ENCODE results near the gene POLDIP2.

The POLDIP2 gene

DNA sequence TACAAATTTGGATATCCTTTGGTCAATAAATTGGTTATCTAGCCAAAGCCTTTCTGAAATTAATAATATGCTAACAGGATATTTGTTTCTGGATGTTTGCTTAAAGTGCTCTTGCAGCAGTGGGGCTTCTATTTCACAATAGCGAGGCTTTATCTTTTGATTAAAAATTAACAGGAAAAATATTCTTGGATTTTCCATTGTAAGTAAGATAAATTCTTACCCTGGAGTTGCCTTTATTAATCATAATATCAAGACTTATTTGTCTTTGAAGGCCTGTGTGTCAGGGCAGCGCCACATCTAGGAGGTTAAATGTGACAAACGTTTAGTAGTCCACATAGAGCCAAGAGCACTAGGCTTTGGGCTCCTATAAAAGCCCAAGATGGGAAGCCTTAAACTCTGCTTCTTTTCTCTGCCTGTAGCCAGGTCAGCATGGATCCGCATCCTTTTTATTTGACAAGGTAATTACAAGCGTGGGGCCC lies 33.0 kb downstream of the POLDIP2 start:
- peaks cover 51% of the 10 kb centered on the region for H3K36me3 ChIP-seq (ENCODE audit: insufficient read depth, low read length)
- no peaks in the 10 kb centered on the region for H3K27me3 ChIP-seq (ENCODE audit: insufficient read depth, low read length)
- H3K4me3 ChIP-seq (ENCODE audit: low read length), result no peak overlapping the region
- peaks cover 40% of the 10 kb centered on the region for H3K4me1 ChIP-seq (ENCODE audit: insufficient read depth, low read length)
- H3K9me3 ChIP-seq (ENCODE audit: low read length), result no peaks in the 10 kb centered on the region
- H2AFZ ChIP-seq (ENCODE audit: low read depth, low read length), result no peak overlapping the region

DNA sequence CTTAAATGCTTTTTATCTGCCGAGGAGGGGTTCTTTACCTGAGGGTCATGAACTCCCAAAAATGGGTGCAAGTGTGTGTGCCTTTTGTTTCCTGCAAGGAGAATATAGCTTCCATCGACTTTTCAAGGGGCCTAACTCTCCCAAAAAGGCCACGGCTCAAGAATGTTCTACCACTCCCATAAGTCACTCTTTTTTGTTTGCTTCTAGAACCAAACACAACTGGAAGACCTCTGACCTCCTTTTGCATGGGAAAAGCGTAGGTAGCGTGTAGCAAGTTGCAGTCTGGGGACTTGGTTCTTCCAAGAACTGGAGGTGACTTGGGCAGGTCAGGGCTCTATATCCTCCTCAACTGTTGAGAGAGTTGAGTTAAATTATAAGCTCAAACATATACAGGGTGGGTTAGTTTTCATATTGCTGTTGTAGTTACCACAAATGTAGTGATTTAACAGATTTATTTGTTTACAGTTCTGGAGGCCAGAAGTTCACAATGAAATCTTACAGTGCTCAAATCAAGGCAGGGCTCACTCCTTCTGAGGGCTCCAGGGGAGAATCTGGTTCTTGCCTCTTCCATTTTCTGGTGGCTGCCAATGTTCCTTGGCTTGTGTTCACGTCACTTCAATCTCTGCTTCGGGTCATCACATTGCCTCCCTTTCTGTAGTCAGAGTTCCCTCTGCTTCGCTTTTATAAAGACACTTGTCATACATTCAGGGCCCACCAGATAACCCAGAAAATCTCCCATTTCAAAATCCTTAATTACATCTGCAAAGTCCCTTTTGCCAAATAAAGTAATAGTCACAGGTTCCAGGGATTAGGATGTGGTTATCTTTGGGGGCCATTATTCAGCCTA lies 36.9 kb downstream of the POLDIP2 start:
- Histone ChIP-seq H3K36me3 (ENCODE audit: insufficient read depth, low read length) (peaks cover 14% of the 10 kb centered on the region), H3K4me3 (ENCODE audit: low read length) (peak overlapping the region; percentile 59), H2AFZ (ENCODE audit: low read depth, low read length) (no peak overlapping the region), H3K4me1 (ENCODE audit: insufficient read depth, low read length) (peaks cover 36% of the 10 kb centered on the region), H3K9me3 (ENCODE audit: low read length) (no peaks in the 10 kb centered on the region), H3K27me3 (ENCODE audit: insufficient read depth, low read length) (no peaks in the 10 kb centered on the region)

DNA sequence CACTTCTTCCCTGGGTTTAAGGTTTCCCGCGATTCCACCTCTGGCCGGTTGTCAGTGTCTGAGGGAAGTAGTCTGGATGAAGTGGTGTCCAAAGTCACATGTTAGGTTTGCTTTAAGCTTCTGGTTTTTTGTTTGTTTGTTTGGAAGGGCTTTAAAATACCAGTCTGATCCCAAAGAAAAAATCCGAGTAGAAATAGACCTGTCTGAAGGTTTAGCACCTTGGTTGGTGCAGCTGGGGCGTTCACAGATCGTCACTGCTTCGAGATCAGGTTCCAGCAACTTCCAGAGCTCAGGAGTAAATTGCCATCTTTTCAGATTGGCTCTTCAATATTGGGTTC lies 37.8 kb downstream of the POLDIP2 start:
- peak overlapping the region; percentile 59 for H3K4me3 ChIP-seq (ENCODE audit: low read length)
- peaks cover 36% of the 10 kb centered on the region for H3K4me1 ChIP-seq (ENCODE audit: insufficient read depth, low read length)
- peak overlapping the region; percentile 31 for H2AFZ ChIP-seq (ENCODE audit: low read depth, low read length)
- no peaks in the 10 kb centered on the region for H3K9me3 ChIP-seq (ENCODE audit: low read length)
- peaks cover 8% of the 10 kb centered on the region for H3K36me3 ChIP-seq (ENCODE audit: insufficient read depth, low read length)
- H3K27me3 ChIP-seq (ENCODE audit: insufficient read depth, low read length), result no peaks in the 10 kb centered on the region

DNA sequence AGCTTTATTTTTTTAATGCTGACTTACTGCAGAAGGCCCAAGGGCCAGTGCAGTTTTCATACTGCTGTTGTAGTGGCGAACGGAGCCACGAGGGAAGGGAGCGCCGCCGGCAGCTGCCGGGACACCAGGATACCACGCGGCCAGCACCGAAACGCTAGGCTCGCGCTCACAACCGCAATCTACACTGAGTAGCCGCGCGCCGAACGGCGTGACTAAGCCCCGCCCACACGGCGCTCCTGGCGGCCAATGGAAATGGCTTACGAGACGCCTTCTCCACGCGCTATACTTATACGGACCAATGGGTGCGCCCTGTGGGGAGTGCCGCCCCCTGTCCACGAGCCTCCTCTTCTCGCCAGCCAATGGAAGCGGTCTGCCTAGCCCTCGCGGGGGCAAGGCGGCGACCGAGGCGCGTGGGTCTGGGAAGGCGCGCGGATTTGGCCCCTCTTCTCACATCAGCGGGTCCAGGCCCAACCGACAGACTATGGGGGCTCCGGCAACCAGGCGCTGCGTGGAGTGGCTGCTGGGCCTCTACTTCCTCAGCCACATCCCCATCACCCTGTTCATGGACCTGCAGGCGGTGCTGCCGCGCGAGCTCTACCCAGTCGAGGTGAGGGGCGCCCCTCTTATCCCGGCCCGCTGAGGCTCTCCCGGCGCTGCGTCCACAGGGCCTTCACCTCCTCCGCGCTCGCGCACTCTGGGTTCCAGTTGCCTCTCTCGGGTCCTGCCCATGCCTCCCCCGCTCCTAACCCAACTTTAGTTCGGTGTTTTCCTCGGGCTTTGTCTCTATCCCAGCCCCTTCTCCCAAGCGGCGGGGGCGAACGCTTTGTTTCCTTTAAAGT lies 38.3 kb downstream of the POLDIP2 start, which contains the start of gene TMEM97:
Gene TMEM97 (plus strand): TSS at position 442 of the 839 bp plus-strand sequence. CDS start 40 bp downstream, at position 482.
- Histone ChIP-seq H3K4me3 (ENCODE audit: low read length) (peak within 1 kb of the TSS; percentile 59), H3K27me3 (ENCODE audit: insufficient read depth, low read length) (no peaks in the 10 kb centered on the region), H3K9me3 (ENCODE audit: low read length) (no peaks in the 10 kb centered on the region), H3K4me1 (ENCODE audit: insufficient read depth, low read length) (peaks cover 33% of the 10 kb centered on the region), H2AFZ (ENCODE audit: low read depth, low read length) (peak within 1 kb of the TSS; percentile 53), H3K36me3 (ENCODE audit: insufficient read depth, low read length) (peaks cover 8% of the 10 kb centered on the region)

DNA sequence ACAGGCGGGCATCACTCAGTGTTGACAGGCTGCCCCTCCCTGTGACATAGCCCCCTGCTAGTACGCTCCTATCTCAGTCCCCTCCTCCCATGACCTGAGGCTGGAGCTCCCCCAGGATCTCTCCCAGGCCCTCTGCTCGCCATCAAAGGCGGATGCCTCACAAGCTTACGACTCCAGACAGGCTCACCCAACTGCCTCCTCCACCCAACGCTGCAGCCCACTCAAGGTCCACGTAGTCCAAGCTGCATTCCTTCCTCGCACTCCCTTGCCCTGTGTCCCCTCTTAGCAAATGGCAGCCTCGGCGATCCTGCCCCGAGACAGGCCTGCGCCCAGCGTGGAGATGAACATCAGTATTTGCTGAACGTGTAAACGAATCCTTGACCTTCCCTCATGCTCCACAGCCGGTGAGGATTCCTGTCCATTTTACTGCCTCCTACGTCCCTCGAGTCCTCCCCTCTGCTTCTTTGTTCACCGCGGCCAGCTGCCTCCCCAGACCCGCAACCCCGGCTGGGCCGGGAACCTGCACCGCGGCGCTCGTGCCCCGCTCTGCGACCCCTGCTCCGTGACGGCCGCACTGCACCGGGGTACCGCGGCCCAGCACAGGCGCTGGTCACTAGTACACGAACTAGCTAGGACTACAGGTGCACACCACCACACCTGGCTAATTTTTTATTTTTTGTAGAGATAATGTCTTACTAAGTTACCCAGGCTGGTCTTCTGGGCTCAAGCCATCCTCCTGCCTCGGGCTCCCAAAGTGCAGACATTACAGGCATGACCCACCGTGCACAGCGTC lies 39.2 kb downstream of the POLDIP2 start:
- H2AFZ ChIP-seq (ENCODE audit: low read depth, low read length), result peak overlapping the region; percentile 53
- H3K4me1 ChIP-seq (ENCODE audit: insufficient read depth, low read length), result peaks cover 30% of the 10 kb centered on the region

DNA sequence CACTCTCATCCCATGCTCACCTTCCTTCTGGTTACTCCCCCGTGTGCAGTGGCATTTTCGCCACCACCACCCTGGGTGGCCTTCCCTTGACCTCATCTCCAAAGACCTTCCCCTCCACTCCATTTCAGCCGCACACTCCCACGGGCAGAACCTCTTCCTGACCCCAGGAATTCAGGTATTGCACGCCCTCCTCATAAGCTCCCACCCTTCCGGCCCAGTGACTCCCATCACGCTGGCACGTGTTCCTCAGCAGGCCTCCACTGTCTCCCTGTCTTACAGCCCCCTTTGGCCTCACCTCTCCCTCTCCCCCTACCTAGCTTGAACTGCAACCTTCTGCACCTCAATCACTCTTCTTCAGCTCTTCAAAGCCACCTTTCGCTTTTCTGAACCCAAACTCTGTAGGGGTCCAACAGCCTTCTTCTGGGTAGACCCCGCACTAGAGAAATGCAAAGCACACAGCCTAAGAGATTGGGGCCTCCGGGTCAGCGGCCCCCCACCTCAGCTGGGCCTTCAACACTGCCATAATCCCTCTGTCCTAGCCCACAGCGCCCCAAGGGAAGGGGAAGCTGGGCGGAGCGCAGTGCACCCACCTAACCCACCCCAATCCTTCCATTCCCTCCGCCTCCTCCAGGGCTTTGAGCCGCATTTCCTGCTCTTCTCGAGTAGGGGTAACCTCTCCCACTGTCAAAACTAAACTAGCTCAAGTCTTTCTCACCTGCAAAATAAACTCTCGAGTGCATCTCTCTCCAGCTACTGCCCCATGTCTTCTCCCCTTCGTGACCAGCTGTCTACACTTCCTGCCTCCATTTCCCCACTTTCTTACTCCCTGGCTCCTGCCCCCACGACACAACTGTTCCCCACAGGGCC lies 40.0 kb downstream of the POLDIP2 start:
- Histone ChIP-seq H3K4me3 (ENCODE audit: low read length) (peak overlapping the region; percentile 59), H2AFZ (ENCODE audit: low read depth, low read length) (peak overlapping the region; percentile 53), H3K4me1 (ENCODE audit: insufficient read depth, low read length) (peaks cover 30% of the 10 kb centered on the region), H3K36me3 (ENCODE audit: insufficient read depth, low read length) (peaks cover 8% of the 10 kb centered on the region), H3K27me3 (ENCODE audit: insufficient read depth, low read length) (no peaks in the 10 kb centered on the region), H3K9me3 (ENCODE audit: low read length) (no peaks in the 10 kb centered on the region)

More for the DNA sequence above, 39.2 kb downstream of the POLDIP2 start:
- Histone ChIP-seq H3K4me3 (ENCODE audit: low read length) (peak overlapping the region; percentile 59), H3K36me3 (ENCODE audit: insufficient read depth, low read length) (peaks cover 8% of the 10 kb centered on the region), H3K27me3 (ENCODE audit: insufficient read depth, low read length) (no peaks in the 10 kb centered on the region), H3K9me3 (ENCODE audit: low read length) (no peaks in the 10 kb centered on the region)

DNA sequence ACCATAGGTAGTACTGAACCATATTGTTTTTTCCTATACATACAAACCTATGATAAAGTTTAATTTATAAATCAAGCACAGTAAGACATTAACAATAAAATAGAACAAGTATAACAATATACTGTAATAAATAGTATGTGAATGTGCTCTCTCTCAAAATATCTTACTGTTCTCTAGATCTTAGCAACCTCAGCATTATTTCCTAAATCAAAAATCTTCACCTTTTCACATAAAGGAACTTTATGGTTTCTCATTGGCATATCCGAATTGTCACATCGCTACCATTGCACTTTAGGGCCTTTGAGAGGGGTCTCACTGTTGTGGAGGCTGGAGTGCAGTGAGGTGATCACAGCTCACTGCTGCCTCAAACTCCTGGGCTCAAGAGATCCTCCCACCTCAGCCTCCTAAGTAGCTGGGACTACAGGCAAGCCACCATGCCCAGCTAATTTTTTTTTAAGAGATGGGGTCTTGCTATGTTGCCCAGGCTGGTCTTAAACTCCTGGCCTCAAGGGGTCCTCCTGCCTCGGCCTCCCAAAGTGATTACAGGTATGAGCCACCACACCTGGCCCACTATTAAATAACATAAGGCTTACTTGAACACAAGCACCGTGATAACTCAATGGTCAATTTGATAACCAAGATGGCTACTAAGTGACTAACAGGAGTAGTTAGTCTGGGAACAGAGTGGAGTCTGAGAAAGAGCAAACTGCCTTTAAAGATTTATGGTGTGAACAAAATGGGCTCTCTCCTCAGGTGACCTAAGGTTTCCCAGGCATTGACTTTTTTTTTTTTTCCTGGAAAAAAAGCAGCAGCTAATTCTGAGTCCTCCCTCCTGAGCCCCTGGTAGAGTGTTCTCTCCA lies 41.3 kb downstream of the POLDIP2 start:
- no peaks in the 10 kb centered on the region for H3K27me3 ChIP-seq (ENCODE audit: insufficient read depth, low read length)
- no peak overlapping the region for H3K4me3 ChIP-seq (ENCODE audit: low read length)
- H3K4me1 ChIP-seq (ENCODE audit: insufficient read depth, low read length), result peaks cover 24% of the 10 kb centered on the region
- H3K9me3 ChIP-seq (ENCODE audit: low read length), result no peaks in the 10 kb centered on the region
- H2AFZ ChIP-seq (ENCODE audit: low read depth, low read length), result no peak overlapping the region
- H3K36me3 ChIP-seq (ENCODE audit: insufficient read depth, low read length), result peaks cover 4% of the 10 kb centered on the region

DNA sequence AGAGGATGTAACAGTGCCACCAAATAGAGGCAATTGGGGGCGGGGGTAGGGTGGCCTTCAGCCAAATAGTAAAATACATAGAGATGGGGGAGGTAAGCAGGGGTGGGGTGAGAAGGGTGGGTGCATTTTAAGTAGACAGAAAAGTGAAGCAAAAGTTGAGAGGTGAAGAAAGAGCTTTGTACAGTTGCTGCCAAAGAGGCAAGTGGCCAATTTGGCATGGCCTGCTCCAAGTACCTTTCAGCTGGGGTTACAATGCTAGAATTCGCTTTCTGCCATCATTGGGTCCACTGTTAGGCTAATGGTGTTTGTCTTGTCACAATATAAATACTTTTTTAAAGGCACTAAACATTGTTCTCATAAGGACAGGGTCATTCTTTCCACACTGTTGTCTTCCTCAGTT lies 43.5 kb downstream of the POLDIP2 start:
- H3K27me3 ChIP-seq (ENCODE audit: insufficient read depth, low read length), result no peaks in the 10 kb centered on the region
- no peak overlapping the region for H2AFZ ChIP-seq (ENCODE audit: low read depth, low read length)
- H3K36me3 ChIP-seq (ENCODE audit: insufficient read depth, low read length), result no peaks in the 10 kb centered on the region

DNA sequence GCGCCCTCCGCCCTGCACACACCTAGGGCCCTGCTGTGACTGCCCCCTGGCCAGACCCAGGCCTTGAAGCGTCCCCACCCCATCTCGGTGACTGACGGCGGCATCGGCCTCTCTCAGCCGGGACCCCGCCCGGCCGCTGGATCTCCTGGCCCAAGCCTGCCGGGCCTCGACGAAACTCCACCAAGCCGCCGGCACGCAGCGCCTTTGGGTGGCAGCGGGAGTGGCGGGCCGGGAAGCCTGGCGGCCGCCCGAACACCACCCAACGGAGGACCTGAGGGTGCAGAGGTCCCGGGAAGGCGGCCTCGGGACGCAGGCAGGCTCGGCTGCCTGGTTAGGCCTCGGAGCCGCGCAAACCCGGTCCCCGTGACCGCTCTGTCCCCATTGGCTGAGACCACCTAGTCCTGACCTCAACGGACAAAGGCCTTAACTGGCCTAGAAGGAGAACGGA lies 50.3 kb downstream of the POLDIP2 start:
- no peak overlapping the region for H2AFZ ChIP-seq (ENCODE audit: low read depth, low read length)
- H3K36me3 ChIP-seq (ENCODE audit: insufficient read depth, low read length), result no peaks in the 10 kb centered on the region
- H3K4me3 ChIP-seq (ENCODE audit: low read length), result no peak overlapping the region
- H3K27me3 ChIP-seq (ENCODE audit: insufficient read depth, low read length), result no peaks in the 10 kb centered on the region
- H3K4me1 ChIP-seq (ENCODE audit: insufficient read depth, low read length), result no peaks in the 10 kb centered on the region
- no peaks in the 10 kb centered on the region for H3K9me3 ChIP-seq (ENCODE audit: low read length)

More for the DNA sequence above, 43.5 kb downstream of the POLDIP2 start:
- Histone ChIP-seq H3K4me1 (ENCODE audit: insufficient read depth, low read length) (peaks cover 12% of the 10 kb centered on the region), H3K4me3 (ENCODE audit: low read length) (no peak overlapping the region), H3K9me3 (ENCODE audit: low read length) (no peaks in the 10 kb centered on the region)

DNA sequence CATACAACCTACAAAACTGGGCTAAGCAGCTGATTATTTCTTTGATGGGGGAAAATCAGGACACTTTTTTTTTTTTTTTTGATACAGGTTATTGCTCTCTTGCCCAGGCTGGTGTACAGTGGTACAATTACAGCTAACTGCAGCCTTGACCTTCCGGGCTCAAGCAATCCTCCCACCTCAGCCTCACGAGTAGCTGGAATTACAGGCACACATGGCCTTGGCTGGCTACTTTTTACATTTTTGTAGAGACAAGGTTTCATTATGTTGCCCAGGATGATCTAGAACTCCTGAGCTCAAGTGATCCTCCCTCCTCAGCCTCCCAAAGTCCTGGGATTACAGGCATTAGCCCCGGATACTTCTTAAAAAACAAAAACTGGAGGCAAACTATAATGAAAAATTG lies 58.9 kb downstream of the POLDIP2 start:
- no peaks in the 10 kb centered on the region for H3K36me3 ChIP-seq (ENCODE audit: insufficient read depth, low read length)
- H3K9me3 ChIP-seq (ENCODE audit: low read length), result no peaks in the 10 kb centered on the region
- H3K4me1 ChIP-seq (ENCODE audit: insufficient read depth, low read length), result peaks cover 6% of the 10 kb centered on the region
- no peaks in the 10 kb centered on the region for H3K27me3 ChIP-seq (ENCODE audit: insufficient read depth, low read length)
- H2AFZ ChIP-seq (ENCODE audit: low read depth, low read length), result no peak overlapping the region
- no peak overlapping the region for H3K4me3 ChIP-seq (ENCODE audit: low read length)
